Left renal cortex interstitium (tissue), 4 donors: ENCODE results near the gene PATE1. TPM values are rescaled to one million over a fixed set of nuclear protein-coding genes. Genes with fewer than 3 reads are reported as not detected.
"Not testable (repeated sequence)": the region's sequence is repeated elsewhere in the genome, so short reads cannot be mapped to it uniquely, and the experiment has no call there.

Source experiments
- DNase-seq, 4 donors: peaks; one replicate each; pipeline ENCODE4 v3.0.0-alpha.2; 2013; ENCODE audit warnings: low read depth in 4 of 4, low spot score in 2 of 4, missing footprints in 1 of 4
- polyA plus RNA-seq, 4 donors: library from polyadenylated mRNA; unstranded; fragments of 120-200 nt; gene quantifications; one replicate each; pipeline ENCODE4 v1.2.1, GENCODE V29; 2013; ENCODE audit not compliant: insufficient read length in 4 of 4

The PATE1 gene, protein sequence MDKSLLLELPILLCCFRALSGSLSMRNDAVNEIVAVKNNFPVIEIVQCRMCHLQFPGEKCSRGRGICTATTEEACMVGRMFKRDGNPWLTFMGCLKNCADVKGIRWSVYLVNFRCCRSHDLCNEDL
- not detected for polyA plus RNA-seq

DNA sequence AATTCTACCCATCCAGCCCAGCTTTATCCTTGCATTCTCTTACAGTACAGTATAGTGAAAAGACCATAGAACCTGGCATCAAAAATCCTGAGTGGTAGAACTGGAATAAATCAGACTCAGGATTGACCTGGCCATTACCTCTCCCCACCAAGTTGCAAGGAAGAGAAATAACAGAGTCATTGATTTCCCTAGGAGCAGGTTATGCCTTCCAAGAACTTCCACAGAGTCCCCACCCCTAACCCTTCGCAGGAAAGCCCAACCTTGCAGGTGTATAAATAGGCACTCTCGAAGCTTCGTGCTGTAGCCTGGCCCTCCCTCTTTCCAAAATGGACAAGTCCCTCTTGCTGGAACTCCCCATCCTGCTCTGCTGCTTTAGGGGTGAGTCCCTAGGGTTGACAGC is at the start of gene PATE1:
Gene PATE1, plus strand, starts transcription at position 301 of the 400 bp plus-strand sequence. Its CDS starts 26 bp downstream, at position 327.
- no peak for DNase-seq

DNA sequence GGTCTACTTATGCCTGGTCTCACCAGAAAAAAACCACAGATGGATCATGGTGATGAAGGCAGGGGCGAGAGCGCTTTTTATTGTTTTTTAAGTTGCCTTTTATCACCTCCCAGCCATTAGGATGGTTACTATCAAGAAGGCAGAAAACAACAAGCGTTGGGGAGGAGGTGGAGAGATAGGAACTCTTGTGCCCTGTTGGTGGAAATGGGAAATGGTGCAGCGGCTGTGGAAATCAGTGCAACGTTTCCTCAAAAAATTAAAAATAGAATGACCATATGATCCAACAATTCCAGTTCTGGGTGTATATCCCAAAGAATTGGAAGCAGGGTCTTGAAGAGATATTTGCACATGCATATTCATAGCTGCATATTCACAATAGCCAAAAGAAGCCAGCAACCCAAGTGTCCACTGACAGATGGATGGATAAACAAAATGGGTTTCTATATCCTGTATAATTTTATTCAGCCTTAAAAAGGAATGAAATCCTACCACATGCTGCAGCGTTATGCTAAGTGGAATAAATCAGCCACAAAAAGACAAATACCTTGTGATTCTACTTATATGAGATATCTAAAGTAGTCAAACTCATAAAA is 45.0 kb upstream of the PATE1 start:
- DNase-seq: no peak

DNA sequence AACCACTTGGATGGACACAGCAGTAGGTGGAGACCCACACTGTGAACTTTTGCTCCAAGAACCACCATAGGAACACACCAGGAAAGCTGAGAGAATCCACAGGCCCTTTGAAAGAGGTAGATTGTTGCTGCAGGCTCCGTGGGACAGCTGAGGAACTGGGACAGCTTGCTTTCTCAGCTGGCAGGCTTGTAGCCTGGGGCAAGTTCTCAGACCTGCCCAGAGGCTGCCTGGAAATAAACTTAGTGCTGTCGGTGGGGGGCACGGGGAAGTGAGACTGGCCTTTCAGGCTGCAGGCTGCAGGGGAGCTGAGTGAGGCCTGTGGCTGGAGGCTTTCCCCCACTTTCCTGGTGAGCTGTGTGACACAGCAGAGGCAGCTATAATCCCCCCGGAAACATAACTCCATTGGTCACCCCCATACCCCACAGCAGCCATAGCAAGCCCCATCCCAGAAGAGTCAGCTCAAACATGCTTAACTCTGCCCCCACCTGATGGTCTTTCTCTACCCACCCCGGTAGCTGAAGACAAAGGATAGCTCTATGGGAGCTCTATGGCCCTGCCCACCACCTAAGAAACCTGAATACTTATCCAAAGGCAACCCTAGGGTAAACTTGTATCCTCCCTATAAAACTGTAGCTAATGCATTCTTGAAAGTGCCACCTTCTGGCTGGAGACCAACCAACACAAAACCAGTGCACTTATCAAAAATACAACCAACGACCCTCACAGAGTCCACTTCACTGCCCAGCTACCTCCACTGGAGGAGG is 44.0 kb upstream of the PATE1 start:
- DNase-seq: no peak

DNA sequence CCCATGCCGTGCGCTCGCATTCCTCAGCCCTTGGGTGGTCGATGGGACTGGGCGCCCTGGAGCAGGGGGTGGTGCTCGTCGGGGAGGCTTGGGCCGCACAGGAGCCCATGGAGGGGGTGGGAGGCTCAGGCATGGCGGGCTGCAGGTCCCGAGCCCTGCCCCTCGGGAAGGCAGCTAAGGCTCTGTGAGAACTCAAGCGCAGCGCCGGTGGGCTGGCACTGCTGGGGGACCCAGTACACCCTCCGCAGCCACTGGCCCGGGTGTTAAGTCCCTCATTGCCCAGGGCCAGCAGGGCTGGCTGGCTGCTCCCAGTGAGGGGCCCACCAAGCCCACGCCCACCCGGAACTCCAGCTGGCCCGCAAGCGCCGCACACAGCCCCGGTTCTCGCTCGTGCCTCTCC is 41.4 kb upstream of the PATE1 start:
- not testable (repeated sequence) for DNase-seq

DNA sequence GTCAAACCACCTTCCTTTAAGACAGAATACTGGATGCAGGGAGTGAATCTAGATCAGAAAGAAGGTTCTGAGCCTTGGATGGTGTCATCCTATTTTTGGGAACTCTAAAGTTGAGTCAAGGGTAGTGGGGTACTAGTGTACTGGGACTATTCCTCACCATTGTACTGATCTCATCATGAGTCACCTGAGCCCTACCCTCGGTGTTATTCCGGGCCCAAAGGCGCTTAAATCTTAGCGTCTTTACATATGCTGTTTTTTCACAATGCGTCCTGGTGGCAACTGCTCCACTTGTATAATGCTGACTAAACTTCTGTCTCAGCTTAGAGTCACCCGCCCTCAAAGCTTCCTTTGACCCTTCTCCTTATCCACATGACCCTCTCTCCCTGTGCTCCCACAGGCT is 25.3 kb upstream of the PATE1 start:
- DNase-seq: no peak

GRCh38 chr11:125724125-125724524 is 22.0 kb upstream of the PATE1 start:
- DNase-seq: no peak

DNA sequence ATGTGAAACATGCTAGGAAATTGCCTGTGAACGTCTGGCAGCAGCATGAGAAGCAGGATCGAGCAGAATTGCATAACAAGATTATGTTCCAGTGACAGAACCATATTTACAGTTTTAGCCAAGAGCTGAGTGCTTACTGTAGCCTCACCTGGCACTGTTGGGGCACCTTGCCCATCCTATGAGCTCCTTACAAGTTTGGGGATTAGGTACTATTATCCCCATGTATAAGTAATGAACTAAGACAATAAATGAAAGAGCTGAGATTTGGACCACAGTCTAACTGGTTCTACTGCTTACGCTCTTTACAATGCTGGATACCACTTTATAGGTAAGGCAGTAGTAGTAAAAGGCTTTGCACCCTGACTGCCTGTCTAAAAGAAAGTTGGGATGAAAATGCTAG is 17.1 kb upstream of the PATE1 start:
- no peak for DNase-seq

DNA sequence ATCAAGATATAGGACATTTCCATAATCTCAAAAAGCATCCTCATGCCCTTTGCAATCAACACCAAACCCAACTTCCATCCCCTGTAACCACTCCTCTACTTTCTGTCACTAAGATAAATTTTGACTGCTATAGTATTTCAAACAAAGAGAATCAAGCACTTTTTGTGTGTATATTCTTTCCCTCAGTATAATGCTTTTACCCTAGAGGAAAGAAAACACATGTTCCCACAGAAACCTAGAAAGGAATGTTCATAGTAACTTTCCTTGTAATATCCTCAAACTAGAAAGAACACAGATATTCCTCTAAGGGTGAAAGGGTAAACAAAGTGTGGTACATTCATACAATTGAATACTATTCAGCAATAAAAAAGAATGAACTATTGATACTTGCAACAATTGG is 5.5 kb upstream of the PATE1 start:
- DNase-seq: no peak

GRCh38 chr11:125743681-125744080 is 2.4 kb upstream of the PATE1 start:
- no peak for DNase-seq

- no peak for DNase-seq
Observed at GRCh38 chr11:125750629-125751028, 4.5 kb downstream of the PATE1 start.

DNA sequence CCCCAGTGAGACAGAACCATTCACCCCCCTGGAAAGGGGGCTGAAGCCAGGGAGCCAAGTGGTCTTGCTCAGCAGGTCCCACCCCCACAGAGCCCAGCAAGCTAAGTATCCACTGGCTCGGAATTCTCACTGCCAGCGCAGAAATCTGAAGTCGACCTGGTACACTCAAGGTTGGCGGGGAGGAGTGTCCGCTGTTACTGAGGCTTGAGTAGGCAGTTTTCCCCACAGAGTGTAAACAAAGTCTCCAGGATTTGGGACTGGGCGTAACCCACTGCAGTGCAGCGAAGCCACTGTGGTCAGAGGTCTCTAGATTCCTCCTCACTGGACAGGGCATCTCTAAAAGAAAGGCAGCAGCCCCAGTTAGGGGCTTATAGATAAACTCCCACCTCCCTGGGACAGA is 10.0 kb downstream of the PATE1 start:
- no peak for DNase-seq

DNA sequence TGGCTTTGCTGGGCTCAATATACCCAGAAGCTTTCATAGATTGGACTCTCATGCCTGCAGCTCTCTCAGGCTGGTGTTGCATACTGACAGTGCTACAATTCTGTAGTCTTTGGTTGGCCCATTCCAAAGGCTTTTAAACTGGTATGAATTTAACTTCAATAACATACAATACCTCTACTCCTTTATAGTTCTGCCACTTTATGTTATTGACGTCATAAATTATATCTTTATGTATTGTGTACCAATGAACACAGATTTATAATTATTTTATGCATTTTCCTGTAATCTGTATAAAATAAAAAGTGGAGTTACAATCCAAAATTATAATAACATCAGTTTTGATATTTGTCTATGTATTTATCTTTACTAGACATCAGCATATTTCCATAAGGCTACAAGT is 16.4 kb downstream of the PATE1 start:
- no peak for DNase-seq

GRCh38 chr11:125763483-125763882 is 17.4 kb downstream of the PATE1 start:
- no peak for DNase-seq

DNA sequence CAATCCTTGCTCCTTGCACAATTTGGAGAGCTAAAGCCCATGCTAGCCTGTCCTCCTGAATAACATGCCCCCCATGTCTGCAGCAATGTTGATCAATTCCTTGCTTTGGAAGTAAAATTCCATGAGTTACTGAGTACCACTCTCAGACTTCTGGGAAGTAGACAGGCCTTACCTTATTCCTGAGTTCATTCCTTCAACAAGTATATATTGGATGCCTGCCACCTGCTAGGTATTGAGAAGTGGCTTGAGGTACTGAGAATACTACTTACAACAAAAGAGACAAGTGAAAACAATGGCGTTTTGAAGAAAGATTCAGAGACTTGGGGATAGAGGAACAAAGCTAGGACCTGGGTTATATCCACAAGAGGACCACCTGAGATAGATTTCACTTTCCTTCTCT is 20.2 kb downstream of the PATE1 start:
- DNase-seq: no peak

DNA sequence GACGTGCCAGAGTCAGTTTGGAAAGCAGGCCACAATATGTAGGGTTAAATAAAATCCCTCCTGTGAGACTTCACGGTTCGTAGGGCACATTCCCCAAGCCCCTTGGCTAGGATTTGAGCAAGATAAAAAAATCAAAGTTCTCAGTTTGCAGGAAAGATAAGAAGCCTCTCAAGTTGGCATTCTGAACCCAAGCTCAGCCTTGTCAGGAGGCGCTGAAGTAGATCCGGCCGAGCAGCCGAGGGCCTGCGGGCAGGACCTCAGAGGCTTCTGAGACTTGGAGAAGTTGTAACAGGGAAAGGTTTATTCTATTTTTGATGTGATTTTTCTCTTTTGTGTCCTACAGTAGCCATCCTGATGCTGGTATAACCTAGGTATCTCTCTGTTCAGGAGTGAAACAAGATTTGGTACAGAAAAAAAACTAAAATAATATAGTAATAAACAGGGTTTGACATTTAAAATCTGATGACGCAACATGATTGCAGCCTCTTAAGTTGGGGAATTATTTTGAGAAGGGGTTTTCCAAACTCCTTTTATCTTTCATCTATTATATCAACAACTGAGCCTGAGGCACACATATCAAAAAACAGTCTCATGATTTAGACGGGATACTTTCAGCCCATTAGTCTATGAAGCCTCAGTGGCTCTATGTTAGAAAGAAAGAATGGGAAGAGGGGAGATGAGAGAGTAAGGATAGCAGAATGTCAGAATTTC is 22.4 kb downstream of the PATE1 start:
- DNase-seq: no peak

GRCh38 chr11:125770583-125770982 is 24.5 kb downstream of the PATE1 start:
- DNase-seq: no peak

DNA sequence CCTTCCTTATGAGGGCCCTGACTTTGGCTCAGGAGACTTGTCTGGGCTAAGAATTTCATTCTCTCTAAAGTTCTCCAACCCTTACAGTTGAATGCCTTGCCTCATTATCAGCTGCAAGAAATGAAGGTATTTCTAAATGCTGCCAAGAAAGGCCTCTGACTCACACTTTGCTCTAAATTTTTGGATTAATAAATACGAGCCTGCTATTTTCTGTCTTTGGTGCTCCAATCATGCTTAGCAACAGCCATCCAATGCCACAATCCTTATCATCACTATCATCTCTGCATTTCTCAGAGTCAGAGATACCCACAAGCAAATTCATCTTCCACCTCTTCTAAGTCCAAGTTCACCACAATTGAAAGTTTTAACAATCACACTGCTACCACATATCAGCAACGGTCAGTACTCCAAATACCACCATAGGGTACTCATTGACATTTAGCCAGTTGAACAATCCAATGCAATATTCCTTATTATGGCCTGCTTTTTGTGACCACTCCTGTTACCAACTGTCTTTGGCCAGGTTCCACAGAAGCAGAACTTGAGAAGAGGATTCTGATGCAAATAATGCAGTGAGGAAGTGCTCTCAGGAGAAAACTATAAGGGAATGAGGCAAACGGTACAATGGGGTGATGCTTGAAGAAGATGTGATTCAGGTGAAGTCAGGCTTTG is 26.9 kb downstream of the PATE1 start:
- DNase-seq: no peak

- DNase-seq: no peak
Observed at GRCh38 chr11:125773516-125773915, 27.4 kb downstream of the PATE1 start.

GRCh38 chr11:125777309-125777708 is 31.2 kb downstream of the PATE1 start:
- DNase-seq: no peak

GRCh38 chr11:125778728-125779127 is 32.6 kb downstream of the PATE1 start, which contains the start of gene PATE2:
Gene PATE2 (minus strand): TSS chr11:125778828. CDS start chr11:125778773, 55 bp downstream.
- DNase-seq: no peak

- no peak for DNase-seq
Observed at GRCh38 chr11:125784678-125785077, 38.6 kb downstream of the PATE1 start.
